Head of caudate nucleus (tissue), 42 donors: Measurements from ENCODE around the gene PPME1.
"Not testable (repeated sequence)": the region's sequence is repeated elsewhere in the genome, so short reads cannot be mapped to it uniquely, and the experiment has no call there.

ENCODE experiments used
- DNase-seq, 42 donors: peaks; one replicate each; pipeline versions ENCODE4 v3.0.0 to v3.0.0-alpha.2; 2020 to 2021; ENCODE audit warnings: mixed read lengths in 7 of 42
- intact Hi-C: fragments of 100-400 bp; cut with DNase I; formaldehyde crosslinking; loops from one replicate; pipeline ENCODE4 v1.15.0; 2022

Gene PPME1, protein sequence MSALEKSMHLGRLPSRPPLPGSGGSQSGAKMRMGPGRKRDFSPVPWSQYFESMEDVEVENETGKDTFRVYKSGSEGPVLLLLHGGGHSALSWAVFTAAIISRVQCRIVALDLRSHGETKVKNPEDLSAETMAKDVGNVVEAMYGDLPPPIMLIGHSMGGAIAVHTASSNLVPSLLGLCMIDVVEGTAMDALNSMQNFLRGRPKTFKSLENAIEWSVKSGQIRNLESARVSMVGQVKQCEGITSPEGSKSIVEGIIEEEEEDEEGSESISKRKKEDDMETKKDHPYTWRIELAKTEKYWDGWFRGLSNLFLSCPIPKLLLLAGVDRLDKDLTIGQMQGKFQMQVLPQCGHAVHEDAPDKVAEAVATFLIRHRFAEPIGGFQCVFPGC

DNA sequence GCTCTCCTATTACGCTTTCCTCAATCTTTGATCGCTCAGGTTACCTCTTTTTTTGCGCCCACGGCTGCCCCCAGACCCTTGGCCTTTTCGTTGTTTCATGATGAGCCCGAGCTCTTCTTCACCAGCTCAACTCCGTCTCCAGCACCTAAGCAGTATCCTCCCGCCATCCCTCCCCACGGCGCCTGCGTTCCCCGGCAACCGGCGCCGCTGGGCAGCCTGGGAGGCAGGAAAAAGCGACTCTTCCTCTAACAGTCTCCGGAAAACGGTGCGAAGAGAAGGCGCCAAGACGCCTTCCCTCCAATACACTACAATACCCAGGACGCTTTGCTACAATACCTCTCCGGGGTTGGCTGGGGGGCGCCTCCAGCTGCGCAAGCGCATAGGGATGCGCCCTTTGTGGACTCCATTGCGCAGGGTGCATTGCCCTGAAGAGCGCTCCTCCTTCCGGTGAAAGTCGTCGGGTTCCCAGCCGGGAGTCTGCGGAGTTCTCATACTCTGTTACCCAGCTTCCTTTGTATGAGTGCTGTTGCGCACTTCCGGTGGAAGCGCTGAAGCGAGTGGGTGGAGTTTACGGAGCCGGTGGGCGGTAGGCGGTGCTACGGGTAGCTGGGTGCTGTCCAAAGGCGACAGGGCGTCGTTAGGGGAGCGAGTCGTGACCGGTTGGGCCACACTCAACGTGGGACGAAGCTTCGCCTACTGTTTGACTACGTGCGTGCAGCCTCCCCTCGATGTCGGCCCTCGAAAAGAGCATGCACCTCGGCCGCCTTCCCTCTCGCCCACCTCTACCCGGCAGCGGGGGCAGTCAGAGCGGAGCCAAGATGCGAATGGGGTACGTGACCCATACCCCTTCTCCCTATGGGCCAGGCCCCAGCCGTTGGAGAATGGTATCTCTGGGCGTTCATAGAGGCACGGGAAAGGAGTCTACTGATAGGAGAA, at the start of gene PPME1, which contains the start of gene C2CD3:
Gene PPME1, plus strand, starts transcription at position 596 of the 936 bp plus-strand sequence. Its CDS starts 133 bp downstream, at position 729.
Gene C2CD3, minus strand, starts transcription at position 309 of the 936 bp plus-strand sequence. Its CDS starts 210 bp downstream, at position 99.
- intact Hi-C loops = no loop called here

DNA sequence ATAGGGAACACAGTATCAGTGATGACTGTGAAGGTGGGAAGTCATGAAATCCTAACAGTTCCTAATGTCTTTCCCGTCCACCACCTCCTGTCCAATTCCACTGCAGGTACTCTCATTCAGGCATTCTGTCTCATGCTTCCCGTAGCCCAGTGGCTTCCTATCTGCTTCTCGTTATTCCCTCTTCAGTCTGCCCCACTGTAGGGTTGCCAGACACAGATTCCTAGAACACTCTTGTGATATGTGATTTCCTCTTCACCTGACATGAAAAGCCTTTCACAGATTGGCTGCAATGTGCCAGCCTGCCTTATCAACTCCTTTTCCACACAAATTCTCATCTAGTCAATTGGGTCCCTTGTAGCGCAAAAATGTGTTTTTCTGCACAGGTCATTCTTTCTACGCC, 49.3 kb upstream of the PPME1 start:
- DNase-seq = no peak
- intact Hi-C loops = no loop called here

More for the DNA sequence above, at the start of gene PPME1, which contains the start of gene C2CD3:
- peak; percentile 96 to 99 (median 99) for DNase-seq

DNA sequence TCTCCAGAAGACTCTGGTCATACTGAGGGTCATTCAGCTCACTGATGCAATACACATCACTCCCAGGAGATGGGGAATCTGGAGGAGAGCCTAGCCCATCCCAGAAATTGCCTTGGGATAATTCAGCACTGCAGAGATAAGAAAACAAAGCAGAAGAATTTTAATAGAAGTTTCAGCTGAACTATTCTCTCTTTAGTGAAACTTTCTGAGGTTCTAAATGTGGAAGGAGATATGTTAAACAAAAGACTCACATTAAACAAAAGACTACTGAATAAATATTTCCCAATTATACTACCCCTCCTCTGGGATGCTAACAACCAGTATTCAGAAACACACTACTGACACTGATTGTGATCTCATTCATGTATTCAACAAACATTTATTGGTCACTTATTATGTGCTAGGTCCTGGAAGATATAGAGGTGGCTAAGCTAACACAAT, 48.1 kb upstream of the PPME1 start:
- intact Hi-C loops = no loop called here
- no peak for DNase-seq

DNA sequence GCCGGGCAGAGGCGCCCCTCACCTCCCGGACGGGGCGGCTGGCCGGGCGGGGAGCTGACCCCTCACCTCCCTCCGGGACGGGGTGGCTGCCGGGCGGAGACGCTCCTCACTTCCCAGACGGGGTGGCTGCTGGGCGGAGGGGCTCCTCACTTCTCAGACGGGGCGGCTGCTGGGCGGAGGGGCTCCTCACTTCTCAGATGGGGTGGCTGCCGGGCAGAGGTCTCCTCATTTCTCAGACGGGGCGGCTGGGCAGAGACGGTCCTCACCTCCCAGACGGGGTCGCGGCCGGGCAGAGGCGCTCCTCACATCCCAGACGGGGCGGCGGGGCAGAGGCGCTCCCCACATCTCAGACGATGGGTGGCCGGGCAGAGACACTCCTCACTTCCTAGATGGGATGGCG, 42.0 kb upstream of the PPME1 start:
- DNase-seq, intact Hi-C loops: not testable (repeated sequence)

DNA sequence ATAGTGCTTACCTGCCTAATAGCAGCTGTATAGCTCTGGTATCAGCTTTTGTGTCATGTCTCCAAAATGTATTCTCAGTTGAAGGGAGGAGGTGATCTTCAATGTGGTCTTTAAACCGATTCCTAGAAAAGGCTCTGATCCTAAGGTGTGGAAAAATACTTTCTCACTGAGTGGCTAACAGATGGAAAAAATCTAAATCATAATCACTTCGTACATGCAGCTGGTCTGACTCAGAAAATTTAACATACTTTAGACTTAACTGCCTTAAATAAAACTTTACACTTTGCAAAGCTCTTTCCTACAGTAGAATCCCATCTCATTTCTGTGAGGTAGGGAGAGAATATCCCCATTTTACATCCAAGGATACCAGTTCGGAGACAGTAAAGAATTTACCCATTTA, 38.3 kb upstream of the PPME1 start:
- no peak for DNase-seq
- intact Hi-C loops = no loop called here

DNA sequence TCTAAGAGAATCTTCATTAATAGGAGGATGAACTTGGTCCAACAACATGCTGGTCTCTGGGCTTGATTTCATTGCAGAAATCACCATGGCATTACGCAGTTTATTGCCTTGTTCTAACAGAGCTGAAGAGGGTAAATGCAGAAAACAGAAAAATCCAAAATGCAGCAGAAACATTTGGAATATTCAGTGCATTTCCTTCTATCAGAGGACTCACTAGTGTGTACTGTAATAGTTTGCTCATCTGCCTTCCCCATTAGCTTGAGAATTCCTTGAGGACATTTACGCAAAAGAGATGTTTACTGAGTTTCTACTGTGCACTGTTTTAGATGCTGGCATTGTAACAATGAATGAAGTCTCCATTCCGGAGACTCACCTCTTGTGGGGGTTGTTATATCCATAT, 37.7 kb upstream of the PPME1 start:
- intact Hi-C loops = no loop called here
- no peak for DNase-seq

DNA sequence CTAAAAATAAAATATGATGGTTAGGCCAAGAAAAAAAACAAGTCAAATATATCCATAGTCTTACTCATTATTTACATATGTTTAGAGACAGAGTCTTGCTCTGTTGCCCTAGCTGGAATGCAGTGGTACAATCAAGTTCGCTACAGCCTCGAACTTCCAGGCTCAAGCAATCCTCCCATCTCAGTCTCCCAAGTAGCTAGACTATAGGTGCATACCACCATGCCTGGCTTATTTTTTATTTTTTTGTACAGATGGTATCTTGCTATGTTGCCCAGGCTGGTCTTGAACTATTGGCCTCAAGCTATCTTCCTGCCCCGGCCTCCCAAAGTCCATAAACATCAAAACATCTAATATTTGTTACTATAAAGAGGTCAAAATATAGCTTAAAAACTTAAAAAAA, 36.4 kb upstream of the PPME1 start:
- intact Hi-C loops = no loop called here
- no peak for DNase-seq

DNA sequence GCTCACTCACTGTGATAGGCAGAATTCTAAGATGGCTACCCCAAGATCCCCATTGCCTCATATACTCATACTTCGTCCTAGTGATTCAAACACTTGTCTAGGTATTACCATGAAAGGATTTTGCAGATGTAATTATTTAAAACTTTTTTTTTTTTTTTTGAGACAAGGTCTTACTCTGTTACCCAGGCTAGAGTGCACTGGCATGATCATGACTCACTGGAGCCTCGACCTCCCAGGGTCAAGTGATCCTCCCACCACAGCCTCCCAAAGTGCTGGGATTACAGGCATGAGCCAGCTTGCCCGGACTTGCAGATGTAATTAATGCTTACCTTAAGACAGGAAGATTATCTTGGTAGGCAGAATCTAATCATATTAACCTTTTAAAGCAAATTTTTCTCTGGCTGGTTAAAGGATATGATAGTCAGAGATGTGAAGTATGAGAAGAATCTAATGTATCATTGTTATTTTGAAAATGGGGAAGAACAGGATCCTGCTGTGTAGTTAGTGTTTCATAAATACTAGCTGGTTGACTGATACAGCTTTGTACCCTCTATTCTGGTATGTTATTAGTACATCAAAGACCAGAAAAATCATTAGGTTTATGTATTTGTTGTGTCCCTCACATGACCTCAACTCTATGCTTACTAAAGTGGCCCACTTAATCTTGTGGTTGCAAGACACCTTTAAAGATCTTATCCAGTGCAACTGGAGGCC, 35.8 kb upstream of the PPME1 start:
- intact Hi-C loops = no loop called here
- no peak for DNase-seq

DNA sequence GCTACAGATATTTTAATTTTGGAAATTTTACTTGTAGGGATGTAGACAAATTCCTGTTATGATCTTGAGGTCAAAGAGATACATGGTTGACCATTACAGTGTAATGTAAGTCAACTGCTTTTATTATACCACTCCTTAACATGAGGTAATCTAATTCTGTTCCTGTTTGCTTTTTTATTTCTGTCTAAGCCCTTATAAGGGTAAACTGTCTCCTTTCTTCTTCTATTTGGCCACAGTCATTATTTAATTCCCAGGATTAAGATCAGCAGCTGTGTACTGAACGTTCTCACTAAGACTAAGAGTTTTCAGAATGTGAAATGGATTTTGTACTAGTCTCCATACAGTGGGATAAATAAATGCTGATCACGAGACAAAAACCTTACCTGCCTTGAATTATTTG, 33.1 kb upstream of the PPME1 start:
- intact Hi-C loops = no loop called here
- no peak for DNase-seq

DNA sequence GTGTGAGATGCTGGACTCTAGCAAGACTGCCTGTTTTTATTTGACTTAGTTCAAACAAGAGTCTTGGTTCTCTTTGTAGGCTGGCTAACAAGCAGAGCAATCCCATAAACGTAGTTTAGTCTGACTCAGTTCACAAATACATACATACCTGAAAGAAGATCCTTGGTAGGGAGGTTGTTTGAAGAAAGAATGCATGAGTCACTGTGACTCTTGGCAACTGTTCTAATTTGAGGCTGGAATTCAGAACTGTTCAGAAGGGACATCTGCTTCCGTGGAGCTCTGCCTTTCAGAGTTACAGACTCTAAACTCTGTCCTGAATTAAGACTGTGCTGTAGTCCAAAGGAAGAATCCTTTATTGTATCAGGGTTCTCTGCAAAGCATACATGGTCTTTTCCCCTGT, 32.5 kb upstream of the PPME1 start:
- peak in 8 of 42 donors; percentile 3 to 66 (median 22) for DNase-seq
- intact Hi-C loops = no loop called here

DNA sequence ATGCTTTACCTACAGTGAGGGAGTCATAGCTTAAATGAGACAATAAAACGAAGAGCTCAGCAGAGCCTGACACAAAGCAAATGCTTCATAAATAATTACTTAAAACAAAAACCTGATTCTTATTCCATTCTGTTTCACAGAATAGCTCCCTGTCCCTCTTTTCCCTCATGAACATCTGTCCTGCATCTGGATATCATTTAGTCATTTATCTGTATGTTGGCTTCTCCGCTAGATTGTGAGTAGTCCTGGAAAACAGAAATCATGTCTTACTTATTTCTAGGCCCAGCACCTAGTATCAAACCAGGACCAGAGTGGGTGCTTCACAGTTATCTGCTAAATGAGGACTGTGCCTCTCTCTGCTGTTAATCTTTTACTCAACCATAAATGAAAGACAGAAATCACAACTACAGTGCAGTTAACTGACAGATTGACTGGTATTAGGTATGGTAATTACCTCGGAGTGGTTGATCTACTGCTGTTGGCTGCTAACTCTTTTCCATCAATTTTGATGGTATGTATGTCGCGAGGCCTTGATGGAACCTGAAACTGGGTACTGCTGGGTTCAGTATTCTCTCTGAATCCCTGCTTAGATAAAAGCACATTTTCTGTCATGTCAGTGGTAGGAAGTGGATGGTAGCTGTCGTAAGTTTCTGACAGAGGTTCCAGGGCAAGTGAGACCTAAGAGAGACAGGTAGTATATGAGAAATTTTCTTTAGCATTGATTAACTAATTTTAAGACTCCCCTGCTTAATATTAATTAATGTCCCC, 31.8 kb upstream of the PPME1 start:
- intact Hi-C loops = no loop called here
- DNase-seq = no peak

DNA sequence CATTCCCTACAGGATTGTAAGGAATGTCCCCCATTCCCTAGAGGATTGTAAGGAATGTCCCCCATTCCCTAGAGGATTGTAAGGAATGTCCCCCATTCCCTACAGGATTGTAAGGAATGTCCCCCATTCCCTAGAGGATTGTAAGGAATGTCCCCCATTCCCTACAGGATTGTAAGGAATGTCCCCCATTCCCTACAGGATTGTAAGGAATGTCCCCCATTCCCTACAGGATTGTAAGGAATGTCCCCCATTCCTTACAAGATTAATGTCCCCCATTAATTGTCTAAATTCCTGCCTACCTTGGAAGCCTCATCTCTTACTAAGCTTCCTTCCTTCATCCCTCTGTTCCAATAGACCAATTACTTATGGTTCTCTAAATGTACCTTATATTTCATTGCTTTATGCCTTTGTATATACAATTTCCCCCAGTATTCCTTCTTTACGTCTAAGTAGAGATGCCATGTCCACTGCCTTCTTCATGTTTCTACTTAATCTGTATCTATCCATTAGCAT, 31.1 kb upstream of the PPME1 start:
- DNase-seq, intact Hi-C loops: not testable (repeated sequence)

DNA sequence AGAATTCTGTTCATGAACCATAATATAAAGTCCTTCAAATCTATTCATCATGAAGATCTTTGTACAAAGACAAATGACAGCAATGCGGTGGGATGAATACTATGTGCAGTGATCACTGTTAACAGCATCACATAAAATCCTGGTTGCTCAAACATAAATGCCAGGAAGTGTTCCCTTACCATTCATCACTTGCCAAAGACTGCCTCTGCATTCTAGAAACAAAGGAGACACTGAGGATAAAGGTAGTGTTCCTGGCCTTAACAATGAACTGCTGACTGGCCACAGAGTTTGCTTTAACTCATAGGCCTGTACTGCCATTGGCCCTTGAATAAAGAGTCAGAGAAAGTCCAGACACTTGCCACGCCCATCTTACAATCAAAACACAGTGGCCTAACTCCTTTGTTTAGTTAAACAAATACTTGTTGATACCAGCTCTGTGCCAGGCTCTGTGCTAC, 29.8 kb upstream of the PPME1 start:
- DNase-seq = no peak
- intact Hi-C loops = no loop called here

DNA sequence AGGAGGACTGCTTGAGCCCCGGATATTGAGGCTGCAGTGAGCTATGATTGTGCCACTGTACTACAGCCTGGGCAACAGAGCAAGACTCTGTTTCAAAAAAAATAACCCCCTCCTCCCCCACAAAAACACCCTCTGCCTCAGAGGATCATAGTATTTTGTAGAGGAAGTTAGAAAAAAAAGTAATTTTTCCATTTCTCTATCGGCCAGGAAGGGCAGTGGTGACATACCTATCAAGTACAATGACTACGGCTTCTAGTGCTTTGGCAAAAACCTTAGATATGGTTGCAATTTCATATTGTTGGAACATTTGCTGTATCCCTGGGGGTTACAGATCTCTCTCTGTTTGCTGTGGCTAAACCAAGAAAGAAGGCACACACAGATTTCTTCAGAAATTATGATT, 29.2 kb upstream of the PPME1 start:
- intact Hi-C loops = no loop called here

DNA sequence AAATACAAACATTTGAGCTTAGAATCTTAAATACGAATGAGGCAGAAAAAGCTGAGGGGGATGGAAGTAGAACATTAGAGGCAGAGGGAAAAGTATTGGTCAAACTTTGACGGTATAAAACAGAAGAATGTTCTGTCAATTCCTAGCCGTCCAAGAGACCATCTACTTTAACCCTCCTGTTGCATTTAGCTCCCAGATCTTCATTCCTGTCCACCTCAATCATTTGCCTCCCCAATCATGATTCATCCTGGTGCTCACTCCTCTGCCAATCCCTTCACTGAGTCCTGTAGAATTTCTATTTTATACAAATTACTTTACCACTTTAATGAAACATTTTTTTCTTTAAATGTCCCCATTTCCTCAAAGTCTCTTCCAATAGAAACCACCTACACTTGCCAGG, 28.5 kb upstream of the PPME1 start:
- intact Hi-C loops = no loop called here
- DNase-seq = no peak

More for the DNA sequence above, 29.2 kb upstream of the PPME1 start:
- DNase-seq = no peak

DNA sequence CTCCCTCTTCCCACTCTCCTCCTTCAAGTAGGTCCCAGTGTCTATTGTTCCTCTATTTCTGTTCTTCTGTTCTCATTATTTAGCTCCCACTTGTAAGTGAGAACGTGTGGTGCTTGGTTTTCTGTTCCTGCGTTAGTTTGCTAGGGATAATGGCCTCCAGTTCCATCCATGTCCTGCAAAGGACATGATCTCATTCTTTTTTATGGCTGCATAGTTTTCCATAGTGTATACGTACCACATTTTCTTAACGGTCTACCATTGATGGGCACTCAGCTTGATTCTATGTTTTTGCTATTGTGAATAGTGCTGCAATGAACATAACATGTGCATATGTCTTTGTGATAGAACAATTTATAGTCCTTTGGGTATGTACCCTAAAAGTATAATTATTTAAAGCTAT, 26.5 kb upstream of the PPME1 start:
- no peak for DNase-seq
- intact Hi-C loops = no loop called here

DNA sequence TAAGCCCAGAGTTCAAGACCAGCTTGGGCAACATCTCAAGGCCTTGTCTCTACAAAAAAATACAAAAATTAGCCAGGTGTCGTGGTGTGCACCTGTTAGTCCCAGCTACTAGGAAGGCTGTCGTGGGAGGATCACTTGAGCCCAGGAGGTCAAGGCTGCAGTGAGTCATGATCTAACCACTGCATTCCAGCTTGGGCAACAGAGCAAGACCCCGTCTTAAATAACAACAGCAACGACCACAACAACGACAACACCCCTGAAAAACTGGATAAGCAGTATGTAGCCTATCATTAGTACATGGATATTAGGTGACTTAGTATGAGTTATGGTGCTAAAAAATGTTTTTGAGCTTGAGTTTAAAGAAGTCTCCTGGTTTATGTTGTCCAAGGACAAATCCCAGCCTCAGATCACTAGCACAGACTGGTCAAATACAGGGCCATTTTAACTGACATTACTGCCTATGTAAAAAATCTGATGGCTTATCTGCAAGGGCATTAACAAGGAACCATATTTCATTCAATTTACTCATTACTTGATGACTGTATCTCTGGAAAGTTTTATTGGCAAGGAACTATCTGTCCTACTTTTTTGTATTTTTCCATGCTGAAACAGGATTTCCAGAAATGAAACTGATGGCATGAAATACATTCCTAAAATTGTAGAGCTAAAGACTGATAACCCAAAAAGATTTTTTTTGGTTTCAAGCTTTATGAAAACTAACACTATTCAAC, 23.7 kb upstream of the PPME1 start:
- intact Hi-C loops = no loop called here
- no peak for DNase-seq

DNA sequence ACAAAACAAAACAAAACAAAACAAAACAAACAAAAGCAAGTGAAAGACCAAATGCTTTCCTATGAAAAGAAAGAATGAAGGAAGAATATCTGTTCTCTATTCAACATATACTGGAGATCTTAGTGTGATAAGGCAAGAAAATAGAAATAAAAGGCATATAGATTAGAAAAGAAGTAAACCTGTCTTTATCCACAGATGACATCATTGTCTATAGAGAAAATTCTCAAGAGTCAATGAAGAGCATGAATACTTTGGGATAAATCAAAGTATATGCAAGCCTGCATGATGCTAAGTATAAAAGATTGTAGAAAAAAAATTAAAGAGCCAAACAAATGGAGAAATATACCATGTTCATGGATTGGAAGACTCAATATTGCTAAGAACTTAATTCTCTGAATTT, 17.9 kb upstream of the PPME1 start:
- no peak for DNase-seq
- intact Hi-C loops = no loop called here
